GM12878 (cell line): Measurements from ENCODE around the gene SLC45A1. TPM values are rescaled to one million over a fixed set of nuclear protein-coding genes. Genes with fewer than 3 reads are reported as not detected.

ENCODE experiments used
- ATF2 ChIP-seq: IDR thresholded peaks from 2 replicates; pipeline ENCODE4 v1.6.1; 2012; ENCODE audit warnings: low read length, inconsistent platforms
- BRCA1 ChIP-seq: IDR thresholded peaks from 2 replicates; pipeline ENCODE4 v1.6.1; 2011; ENCODE audit warnings: low read depth, low read length, improper control_type of control experiment
- CEBPZ ChIP-seq: fragments of 150-350 bp; IDR thresholded peaks from 2 replicates; pipeline ENCODE4 v1.6.1; 2016; ENCODE audit warnings: low read depth, low read length
- CHD1 ChIP-seq: IDR thresholded peaks from 2 replicates; pipeline ENCODE4 v1.6.1; 2012; ENCODE audit warnings: low read depth, low read length, improper control_type of control experiment
- CHD2 ChIP-seq: IDR thresholded peaks from 2 replicates; pipeline ENCODE4 v1.6.1; 2011; ENCODE audit warnings: low read depth, low read length, improper control_type of control experiment, borderline replicate concordance
- ESRRA ChIP-seq: IDR thresholded peaks from 2 replicates; pipeline ENCODE4 v1.6.1; 2012; ENCODE audit warnings: mild to moderate bottlenecking, low read length, improper control_type of control experiment
- HDAC6 ChIP-seq: fragments of 200-600 bp; sonication (generic); IDR thresholded peaks from one replicate; pipeline ENCODE4 v1.8.0; 2017; ENCODE audit warnings: antibody characterized with exemption; ENCODE audit not compliant: unreplicated experiment
- HDGF ChIP-seq: fragments of 450-650 bp; IDR thresholded peaks from 2 replicates; pipeline ENCODE4 v1.6.1; 2016; ENCODE audit warnings: antibody characterized with exemption
- KAT2A ChIP-seq: conservative IDR thresholded peaks from 2 replicates; pipeline ENCODE4 v1.6.1; 2011; ENCODE audit warnings: low read depth, low read length; ENCODE audit not compliant: control insufficient read depth
- KLF5 ChIP-seq: fragments of 450-650 bp; IDR thresholded peaks from 2 replicates; pipeline ENCODE4 v1.6.1; 2014; ENCODE audit warnings: mild to moderate bottlenecking; ENCODE audit not compliant: partially characterized antibody
- MAX ChIP-seq: IDR thresholded peaks from 2 replicates; pipeline ENCODE4 v1.6.1; 2012; ENCODE audit warnings: low read depth, low read length, improper control_type of control experiment
- MEF2A ChIP-seq: IDR thresholded peaks from 2 replicates; pipeline ENCODE4 v1.6.1; 2011; ENCODE audit warnings: low read depth, mild to moderate bottlenecking, low read length, moderate library complexity; ENCODE audit not compliant: insufficient read depth
- MTA3 ChIP-seq: IDR thresholded peaks from 2 replicates; pipeline ENCODE4 v1.6.1; 2012; ENCODE audit warnings: low read length, inconsistent platforms, borderline replicate concordance
- MXI1 ChIP-seq: fragments of 150-350 bp; IDR thresholded peaks from 2 replicates; pipeline ENCODE4 v1.6.1; 2011; ENCODE audit warnings: low read depth, mild to moderate bottlenecking, inconsistent platforms, low read length, improper control_type of control experiment
- NR2F1 ChIP-seq: fragments of 450-650 bp; conservative IDR thresholded peaks from 2 replicates; pipeline ENCODE4 v1.6.1; 2017; ENCODE audit warnings: mild to moderate bottlenecking
- POLR2AphosphoS5 ChIP-seq: IDR thresholded peaks from 2 replicates; pipeline ENCODE4 v1.6.1; 2011; ENCODE audit warnings: mild to moderate bottlenecking, low read length, inconsistent platforms
- RUNX3 ChIP-seq: IDR thresholded peaks from 2 replicates; pipeline ENCODE4 v1.6.1; 2012; ENCODE audit warnings: low read length, inconsistent platforms
- SP1 ChIP-seq: IDR thresholded peaks from one replicate; pipeline ENCODE4 v1.6.1; 2011; ENCODE audit warnings: low read depth, low read length
- STAT1 ChIP-seq: fragments of 450-650 bp; conservative IDR thresholded peaks from 2 replicates; pipeline ENCODE4 v1.6.1; 2014; ENCODE audit warnings: antibody characterized with exemption, mild to moderate bottlenecking
- STAT3 ChIP-seq: IDR thresholded peaks from 2 replicates; pipeline ENCODE4 v1.6.1; 2011; ENCODE audit warnings: low read depth, low read length, improper control_type of control experiment
- TBL1XR1 ChIP-seq: IDR thresholded peaks from 2 replicates; pipeline ENCODE4 v1.6.1; 2012; ENCODE audit warnings: low read depth, low read length, improper control_type of control experiment
- ZBTB4 ChIP-seq: fragments of 450-650 bp; formaldehyde crosslinking; IDR thresholded peaks from 2 replicates; pipeline ENCODE4 v1.4.0; 2022; ENCODE audit warnings: mild to moderate bottlenecking, moderate library complexity
- ZNF274 ChIP-seq: IDR thresholded peaks from one replicate; pipeline ENCODE4 v1.8.0; 2011; ENCODE audit not compliant: insufficient read length, insufficient read depth
- polyA plus RNA-seq, 11 experiments: library from polyadenylated mRNA; depleted of rRNA in 4 of 11; unstranded in 6 of 11; stranded (reverse) in 5 of 11; fragments of >200 nt; fragmentation: Nextera tagmentation in 4 of 11; fragmentation: Illumina TruSeq in 1 of 11; extraction: Ambion mirVana in 4 of 11; extraction: Trizol in 1 of 11; gene quantifications; 1 replicate in 1 of 11; 2 replicates in 10 of 11; pipeline versions ENCODE4 v1.2.1 to v1.2.3, GENCODE V29; 2011 to 2016; ENCODE audit warnings: inconsistent platforms in 2 of 11, missing spikeins in 2 of 11, low read depth in 1 of 11
- total RNA-seq, 4 experiments: library from RNA; depleted of rRNA in 3 of 4; stranded (reverse); fragments of >200 nt in 3 of 4; fragmentation: Illumina TruSeq in 1 of 4; extraction: Trizol in 1 of 4; gene quantifications; 2 replicates each; pipeline versions ENCODE4 v1.2.1 to v1.2.3, GENCODE V29; 2013 to 2021

Gene SLC45A1
- total and polyA plus RNA-seq, 10 of the 15 experiments (the other 5 are each of a cell fraction or from before 2014, with no cell fraction given) = 0.07 to 0.23 (median 0.13) TPM; not detected in 6

GRCh38 chr1:8283058-8283884 is 34.6 kb upstream of the SLC45A1 start (continued):
- TF ChIP-seq ZBTB4 = no peak
- TF ChIP-seq CHD1 = no peak
- TF ChIP-seq MTA3 = no peak; the same call in 1 of the 2 replicates
- no peak for TF ChIP-seq TBL1XR1
- TF ChIP-seq STAT3 = no peak
- no peak for TF ChIP-seq MAX
- no peak for TF ChIP-seq HDGF
- peak; percentile 86 for TF ChIP-seq ATF2
- TF ChIP-seq ZNF274 = no peak
- no peak for TF ChIP-seq MEF2A
- TF ChIP-seq KLF5 = no peak
- 0 out of 2 replicates have a peak, but pooled peaks have one; percentile 24 for TF ChIP-seq NR2F1
- TF ChIP-seq KAT2A = no peak
- TF ChIP-seq CHD2 = no peak
- no peak for TF ChIP-seq POLR2AphosphoS5
- peak; percentile 50 for TF ChIP-seq RUNX3
- no peak for TF ChIP-seq BRCA1
- TF ChIP-seq ESRRA = no peak
- no peak for TF ChIP-seq HDAC6
- TF ChIP-seq CEBPZ = no peak
- peak; percentile 32; the same call in 1 of the 2 replicates for TF ChIP-seq MXI1
- TF ChIP-seq SP1 = no peak
- no peak for TF ChIP-seq STAT1
